HEK293T (cell line): ENCODE measurements around the gene ITSN1.

Source experiments
- ELF4 ChIP-seq: fragments of 450-650 bp; IDR thresholded peaks from 2 replicates; pipeline ENCODE4 v1.6.1; 2017; ENCODE audit warnings: antibody characterized with exemption
- FOXA1 ChIP-seq: fragments of 450-650 bp; IDR thresholded peaks from 2 replicates; pipeline ENCODE4 v1.6.1; 2016; ENCODE audit warnings: mild to moderate bottlenecking
- HDGF ChIP-seq: fragments of 450-650 bp; IDR thresholded peaks from 2 replicates; pipeline ENCODE4 v1.6.1; 2017; ENCODE audit warnings: antibody characterized with exemption, borderline replicate concordance
- LEF1 ChIP-seq: fragments of 450-650 bp; IDR thresholded peaks from 2 replicates; pipeline ENCODE4 v1.6.1; 2017; ENCODE audit warnings: mild to moderate bottlenecking, borderline replicate concordance
- NFRKB ChIP-seq: fragments of 450-650 bp; IDR thresholded peaks from 2 replicates; pipeline ENCODE4 v1.6.1; 2016; ENCODE audit warnings: mild to moderate bottlenecking, moderate library complexity
- ZNF384 ChIP-seq: fragments of 450-650 bp; IDR thresholded peaks from 2 replicates; pipeline ENCODE4 v1.6.1; 2016

DNA sequence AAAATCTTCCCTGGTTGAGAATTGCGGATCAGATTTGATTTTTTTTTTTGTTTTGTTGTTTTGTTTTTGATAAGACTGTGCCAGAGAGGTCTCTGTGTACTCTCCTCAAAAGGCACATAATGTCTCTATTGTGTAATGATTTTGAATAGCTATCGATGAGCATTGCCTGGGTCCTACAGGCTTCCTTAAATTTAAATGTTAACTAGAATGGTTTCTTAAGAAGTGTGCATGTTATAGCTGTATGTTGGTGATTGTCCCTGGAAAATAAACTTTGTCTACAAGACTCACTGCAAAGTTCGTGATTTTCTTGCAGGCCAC is 121.2 kb downstream of the ITSN1 start:
- TF ChIP-seq HDGF (no peak), LEF1 (no peak), ELF4 (no peak), FOXA1 (no peak), NFRKB (no peak), ZNF384 (no peak)
